SK-N-SH (cell line): Measurements from ENCODE around the gene RAB22A. TPM values are rescaled to one million over a fixed set of nuclear protein-coding genes. Genes with fewer than 3 reads are reported as not detected.

Experiments
- CTCF ChIA-PET: fragments of 300-600, 350-600 bp; formaldehyde crosslinking; extraction: SDS; loops from one replicate; lab custom pipeline; 2021; lab: Yijun Ruan, JAX
- POLR2A ChIA-PET: fragments of 350-600 bp; sonication (Branson Sonifier 250); formaldehyde crosslinking; extraction: SDS; loops from one replicate; lab custom pipeline; 2020; ENCODE audit warnings: antibody characterized with exemption, inconsistent platforms; lab: Yijun Ruan, JAX
- DNase-seq: peaks from one replicate; pipeline ENCODE4 v3.0.0; 2012
- H2AFZ ChIP-seq: fragments of 200-600 bp; sonication (generic); 2 replicates; pipeline ENCODE4 v1.8.1; 2016; ENCODE audit warnings: antibody characterized with exemption, mild to moderate bottlenecking, low read depth
- H3F3A ChIP-seq: fragments of 200-600 bp; sonication (generic); replicated peaks from 2 replicates; pipeline ENCODE3; 2016; ENCODE audit warnings: antibody characterized with exemption, mild to moderate bottlenecking; ENCODE audit not compliant: insufficient read depth
- H3K27ac ChIP-seq, 2 experiments: fragments of 200-500 bp in 1 of 2; fragments of 200-600 bp in 1 of 2; sonication (Bioruptor generic) in 1 of 2; sonication (generic), shearing (Covaris generic) in 1 of 2; 2 replicates each; pipeline versions ENCODE4 v1.5.1 to v1.6.1; 2014 to 2016; ENCODE audit warnings: low read depth in 2 of 2, inconsistent platforms in 1 of 2, low read length in 1 of 2, mild to moderate bottlenecking in 1 of 2, mixed read lengths in 1 of 2
- H3K27me3 ChIP-seq: fragments of 200-600 bp; sonication (generic), shearing (Covaris generic); 2 replicates; pipeline ENCODE4 v1.6.1; 2016; ENCODE audit warnings: mixed run types; ENCODE audit not compliant: insufficient read depth
- H3K36me3 ChIP-seq, 2 experiments: fragments of 200-500 bp in 1 of 2; fragments of 200-600 bp in 1 of 2; sonication (Bioruptor generic) in 1 of 2; sonication (generic) in 1 of 2; replicated peaks in 1 of 2; 2 replicates each; pipeline versions ENCODE3 to v1.5.1; 2014 to 2016; ENCODE audit warnings: low read length in 1 of 2, mild to moderate bottlenecking in 1 of 2; ENCODE audit not compliant: insufficient read depth in 2 of 2, control insufficient read depth in 1 of 2
- H3K4me1 ChIP-seq, 2 experiments: fragments of 200-500 bp in 1 of 2; fragments of 200-600 bp in 1 of 2; sonication (Bioruptor generic) in 1 of 2; sonication (generic), shearing (Covaris generic) in 1 of 2; 2 replicates each; pipeline versions ENCODE4 v1.5.1 to v1.6.1; 2014 to 2016; ENCODE audit warnings: low read depth in 1 of 2, low read length in 1 of 2, mixed run types in 1 of 2; ENCODE audit not compliant: insufficient read depth in 2 of 2, control insufficient read depth in 1 of 2
- H3K4me2 ChIP-seq: fragments of 200-600 bp; sonication (generic), shearing (Covaris generic); 2 replicates; pipeline ENCODE4 v1.6.1; 2017; ENCODE audit warnings: mixed run types
- H3K4me3 ChIP-seq, 2 experiments: fragments of 200-500 bp in 1 of 2; fragments of 200-600 bp in 1 of 2; sonication (Bioruptor generic) in 1 of 2; sonication (generic), shearing (Covaris generic) in 1 of 2; 2 replicates each; pipeline versions ENCODE4 v1.5.1 to v1.8.1; 2014 to 2016; ENCODE audit warnings: low read depth in 2 of 2, inconsistent platforms in 1 of 2, low read length in 1 of 2, mild to moderate bottlenecking in 1 of 2, mixed read lengths in 1 of 2, moderate library complexity in 1 of 2
- H3K79me2 ChIP-seq: fragments of 200-600 bp; sonication (generic); 2 replicates; pipeline ENCODE4 v1.8.1; 2017; ENCODE audit warnings: mild to moderate bottlenecking; ENCODE audit not compliant: insufficient read depth
- H3K9ac ChIP-seq: fragments of 200-600 bp; sonication (generic); 2 replicates; pipeline ENCODE4 v1.6.1; 2017; ENCODE audit warnings: mixed run types
- H3K9me2 ChIP-seq: fragments of 200-600 bp; sonication (generic); 2 replicates; pipeline ENCODE4 v1.6.1; 2017; ENCODE audit warnings: mixed run types
- H3K9me3 ChIP-seq: fragments of 200-600 bp; sonication (generic); 2 replicates; pipeline ENCODE4 v1.6.1; 2017; ENCODE audit warnings: mixed run types, mild to moderate bottlenecking, moderate library complexity
- H4K20me1 ChIP-seq: fragments of 200-600 bp; sonication (generic); 2 replicates; pipeline ENCODE4 v1.6.1; 2017; ENCODE audit warnings: mild to moderate bottlenecking, mixed run types; ENCODE audit not compliant: insufficient read depth
- ELF1 ChIP-seq: IDR thresholded peaks from 2 replicates; pipeline ENCODE4 v1.4.0; 2012
- GABPA ChIP-seq: IDR thresholded peaks from 2 replicates; pipeline ENCODE4 v1.4.0; 2012; ENCODE audit warnings: low read depth, mild to moderate bottlenecking
- GATA2 ChIP-seq: sonication (generic); formaldehyde crosslinking; IDR thresholded peaks from 2 replicates; pipeline ENCODE4 v1.5.0; 2020; ENCODE audit warnings: mild to moderate bottlenecking, missing genetic modification reagents
- JUND ChIP-seq: IDR thresholded peaks from 2 replicates; pipeline ENCODE4 v1.4.0; 2012
- POLR2AphosphoS5 ChIP-seq: IDR thresholded peaks from 2 replicates; pipeline ENCODE4 v1.6.1; 2012; ENCODE audit warnings: low read depth, low read length
- RCOR1 ChIP-seq: fragments of 150-350 bp; IDR thresholded peaks from 2 replicates; pipeline ENCODE4 v1.6.1; 2017; ENCODE audit warnings: antibody characterized with exemption, low read length
- RFX5 ChIP-seq: IDR thresholded peaks from 2 replicates; pipeline ENCODE4 v1.6.1; 2012; ENCODE audit warnings: mild to moderate bottlenecking, improper control_type of control experiment, low read length
- RXRA ChIP-seq: IDR thresholded peaks from 2 replicates; pipeline ENCODE4 v1.4.0; 2012; ENCODE audit warnings: low read depth, mild to moderate bottlenecking, borderline replicate concordance
- SMC3 ChIP-seq: IDR thresholded peaks from 2 replicates; pipeline ENCODE4 v1.6.1; 2012; ENCODE audit warnings: low read depth, low read length, improper control_type of control experiment
- TAF1 ChIP-seq: IDR thresholded peaks from 2 replicates; pipeline ENCODE4 v1.6.1; 2012; ENCODE audit warnings: low read depth, mild to moderate bottlenecking, low read length, moderate library complexity, borderline replicate concordance
- TCF12 ChIP-seq: IDR thresholded peaks from 2 replicates; pipeline ENCODE4 v1.4.0; 2012
- TEAD4 ChIP-seq: IDR thresholded peaks from 2 replicates; pipeline ENCODE4 v1.4.0; 2012; ENCODE audit warnings: mild to moderate bottlenecking, borderline replicate concordance; ENCODE audit not compliant: insufficient read depth
- USF1 ChIP-seq: IDR thresholded peaks from 2 replicates; pipeline ENCODE4 v1.4.0; 2012; ENCODE audit warnings: low read depth, borderline replicate concordance
- YY1 ChIP-seq: IDR thresholded peaks from 2 replicates; pipeline ENCODE4 v1.4.0; 2012; ENCODE audit warnings: low read depth, mild to moderate bottlenecking
- ZBTB33 ChIP-seq: IDR thresholded peaks from 2 replicates; pipeline ENCODE4 v1.4.0; 2012; ENCODE audit warnings: low read depth, borderline replicate concordance
- WGBS: methylation state at CpG from one replicate; pipeline ENCODE4 v1.1.6; 2017; ENCODE audit warnings: low lambda C conversion rate; 5-methylcytosine and 5-hydroxymethylcytosine counted together
- polyA plus RNA-seq, 3 experiments: library from polyadenylated mRNA; depleted of rRNA; stranded (reverse); fragments of >200 nt; gene quantifications; 2 replicates each; pipeline ENCODE4 v1.2.3, GENCODE V29; 2012
- TF ChIP-seq, protein P1 (sequence below): fragments of 150-350 bp; IDR thresholded peaks from 2 replicates; pipeline ENCODE4 v1.6.1; 2016; ENCODE audit warnings: mild to moderate bottlenecking, low read depth, low read length
- TF ChIP-seq, protein P2 (sequence below): IDR thresholded peaks from 2 replicates; pipeline ENCODE4 v1.4.0; 2012; ENCODE audit warnings: low read depth
- TF ChIP-seq, protein P3 (sequence below): fragments of 150-350 bp; IDR thresholded peaks from 2 replicates; pipeline ENCODE4 v1.6.1; 2017; ENCODE audit warnings: antibody characterized with exemption, low read length, low read depth, borderline replicate concordance

Gene RAB22A
- polyA plus RNA-seq, 1 of the 3 experiments (the other 2 are of a cell fraction): 10.7 TPM

- no peak overlapping the region for H3K4me3 ChIP-seq
- CTCF ChIA-PET: interaction anchor here (1.8 kb wide), 1 partner anchor 114 kb away, joined by 4 read pairs; no protein-coding TSS in a partner anchor
- no peak overlapping the region for H3K4me2 ChIP-seq
- peaks cover 67 to 76% of the 10 kb centered on the region in 2 experiments for H3K36me3 ChIP-seq
- POLR2A ChIA-PET: no interaction called here
- H3K9me3 ChIP-seq: no peaks in the 10 kb centered on the region
- H3K27ac ChIP-seq: no peak overlapping the region
- H3K9me2 ChIP-seq: no peaks in the 10 kb centered on the region
- 97% methylated on average over 1 of the region's 1 CpG for WGBS
- no peaks in the 10 kb centered on the region for H3K27me3 ChIP-seq
- peaks cover 5% of the 10 kb centered on the region; the same call in 1 of the 2 replicates for H3K79me2 ChIP-seq
- no peak overlapping the region for H2AFZ ChIP-seq
- H3K4me1 ChIP-seq: peaks cover 5 to 17% of the 10 kb centered on the region in 2 experiments; a peak in 2 of 4 replicates
- H4K20me1 ChIP-seq: no peaks in the 10 kb centered on the region
- TF ChIP-seq ELF1: no peak
- no peak for TF ChIP-seq GABPA
- TF ChIP-seq USF1: no peak
- no peak for TF ChIP-seq RCOR1
- TF ChIP-seq JUND: no peak
- no peak for TF ChIP-seq GATA2 (CRISPR knock-in tag)
- no peak for TF ChIP-seq TAF1
- TF ChIP-seq RXRA: no peak
- TF ChIP-seq, protein P1, sequence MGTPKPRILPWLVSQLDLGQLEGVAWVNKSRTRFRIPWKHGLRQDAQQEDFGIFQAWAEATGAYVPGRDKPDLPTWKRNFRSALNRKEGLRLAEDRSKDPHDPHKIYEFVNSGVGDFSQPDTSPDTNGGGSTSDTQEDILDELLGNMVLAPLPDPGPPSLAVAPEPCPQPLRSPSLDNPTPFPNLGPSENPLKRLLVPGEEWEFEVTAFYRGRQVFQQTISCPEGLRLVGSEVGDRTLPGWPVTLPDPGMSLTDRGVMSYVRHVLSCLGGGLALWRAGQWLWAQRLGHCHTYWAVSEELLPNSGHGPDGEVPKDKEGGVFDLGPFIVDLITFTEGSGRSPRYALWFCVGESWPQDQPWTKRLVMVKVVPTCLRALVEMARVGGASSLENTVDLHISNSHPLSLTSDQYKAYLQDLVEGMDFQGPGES: no peak
- no peak for TF ChIP-seq POLR2AphosphoS5
- no peak for TF ChIP-seq TEAD4
- no peak for TF ChIP-seq TCF12
- no peak for TF ChIP-seq RFX5
- no peak for TF ChIP-seq YY1
- TF ChIP-seq, protein P2, sequence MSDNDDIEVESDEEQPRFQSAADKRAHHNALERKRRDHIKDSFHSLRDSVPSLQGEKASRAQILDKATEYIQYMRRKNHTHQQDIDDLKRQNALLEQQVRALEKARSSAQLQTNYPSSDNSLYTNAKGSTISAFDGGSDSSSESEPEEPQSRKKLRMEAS: no peak
- TF ChIP-seq, protein P3, sequence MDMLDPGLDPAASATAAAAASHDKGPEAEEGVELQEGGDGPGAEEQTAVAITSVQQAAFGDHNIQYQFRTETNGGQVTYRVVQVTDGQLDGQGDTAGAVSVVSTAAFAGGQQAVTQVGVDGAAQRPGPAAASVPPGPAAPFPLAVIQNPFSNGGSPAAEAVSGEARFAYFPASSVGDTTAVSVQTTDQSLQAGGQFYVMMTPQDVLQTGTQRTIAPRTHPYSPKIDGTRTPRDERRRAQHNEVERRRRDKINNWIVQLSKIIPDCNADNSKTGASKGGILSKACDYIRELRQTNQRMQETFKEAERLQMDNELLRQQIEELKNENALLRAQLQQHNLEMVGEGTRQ: no peak
- no peak for TF ChIP-seq SMC3
- no peak for TF ChIP-seq ZBTB33
- peaks cover 5% of the 10 kb centered on the region for H3F3A ChIP-seq
- DNase-seq: no peak
- no peak overlapping the region for H3K9ac ChIP-seq
Measured at GRCh38 chr20:58362206-58362516, 52.6 kb downstream of the RAB22A start.
